ENCODE measurements around the gene CUBN.

- TF ChIP-seq EZH2phosphoT487 (IDR thresholded peaks at IDR 0.05; ENCODE audit: insufficient read depth, low read depth) (no peak), EZH2 (IDR thresholded peaks at IDR 0.05; ENCODE audit: insufficient read depth, poor library complexity, severe bottlenecking) (no peak)
Observed at GRCh38 chr10:17179002-17179401, 49.4 kb upstream of the CUBN start.
